ENCODE data around the gene SLC6A5.

SLC6A5 gene

GRCh38 chr11:20638074-20638473, 38.7 kb downstream of the SLC6A5 start:
- Histone ChIP-seq H3K14ac (ENCODE audit: low read length) (no peak overlapping the region), H2BK120ac (ENCODE audit: low read depth, low read length) (no peak overlapping the region), H3K18ac (ENCODE audit: low read length) (no peak overlapping the region), H3K4me1 (ENCODE audit: control insufficient read depth in 2 of 2, insufficient read depth in 1 of 2, low read depth in 1 of 2, low read length in 2 of 2) (no peaks in the 10 kb centered on the region), H4K8ac (ENCODE audit: low read depth, low read length) (no peak overlapping the region), H3K9me3 (replicated peaks in 1 of 2; ENCODE audit: control insufficient read depth in 2 of 2, insufficient read depth in 1 of 2, low read depth in 1 of 2, low read length in 2 of 2) (no peaks in the 10 kb centered on the region), H3K27me3 (ENCODE audit: control insufficient read depth in 3 of 3, insufficient read depth in 3 of 3, low read depth in 1 of 3, low read length in 3 of 3) (peaks cover 0 to 6% (median 0%) of the 10 kb centered on the region in 3 experiments), H4K91ac (ENCODE audit: low read depth, low read length, poor library complexity) (no peak overlapping the region), H3K4ac (ENCODE audit: low read length) (no peak overlapping the region), H3K4me3 (ENCODE audit: low read length in 2 of 2) (no peak overlapping the region), H3K9ac (ENCODE audit: low read depth, low read length, poor library complexity) (no peak overlapping the region), H2AFZ (ENCODE audit: low read length) (no peak overlapping the region), H2AK5ac (ENCODE audit: low read depth, low read length) (no peak overlapping the region), H2BK5ac (ENCODE audit: low read length) (no peak overlapping the region), H3K36me3 (replicated peaks in 1 of 2; ENCODE audit: control insufficient read depth in 2 of 2, insufficient read depth in 2 of 2, low read length in 2 of 2) (no peaks in the 10 kb centered on the region), H3K4me2 (ENCODE audit: insufficient read depth, low read length, poor library complexity, severe bottlenecking) (no peak overlapping the region), H3K27ac (replicated peaks; ENCODE audit: low read length) (no peak overlapping the region), H3K79me1 (ENCODE audit: low read depth, low read length) (no peaks in the 10 kb centered on the region), H2BK12ac (ENCODE audit: low read length) (no peak overlapping the region), H3K23ac (ENCODE audit: low read depth, low read length, poor library complexity) (no peak overlapping the region), H2BK15ac (ENCODE audit: low read length) (no peak overlapping the region)
- no peak for DNase-seq (ENCODE audit: low spot score)
- no CpG with 5 or more reads among the region's 7 CpGs for WGBS, 2 donors (ENCODE audit: extremely low coverage in 2 of 2, insufficient read length in 2 of 2, insufficient replicate concordance in 1 of 2)

- WGBS, 2 donors (ENCODE audit: extremely low coverage in 2 of 2, insufficient read length in 2 of 2, insufficient replicate concordance in 1 of 2): no CpG with 5 or more reads among the region's 3 CpGs
- H3K4me3 ChIP-seq (ENCODE audit: low read length in 2 of 2): no peak overlapping the region
- no peak overlapping the region for H2AFZ ChIP-seq (ENCODE audit: low read length)
Measured at GRCh38 chr11:20639688-20640087, 40.3 kb downstream of the SLC6A5 start.

GRCh38 chr11:20640401-20640800, 41.0 kb downstream of the SLC6A5 start:
- no peak overlapping the region for H3K9ac ChIP-seq (ENCODE audit: low read depth, low read length, poor library complexity)
- H3K4me3 ChIP-seq (ENCODE audit: low read length in 2 of 2): no peak overlapping the region
- H2BK120ac ChIP-seq (ENCODE audit: low read depth, low read length): no peak overlapping the region
- H3K23ac ChIP-seq (ENCODE audit: low read depth, low read length, poor library complexity): no peak overlapping the region
- no peaks in the 10 kb centered on the region for H3K79me1 ChIP-seq (ENCODE audit: low read depth, low read length)
- H2AFZ ChIP-seq (ENCODE audit: low read length): no peak overlapping the region
- H2AK5ac ChIP-seq (ENCODE audit: low read depth, low read length): no peak overlapping the region
- no peak for DNase-seq (ENCODE audit: low spot score)
- no peak overlapping the region for H2BK5ac ChIP-seq (ENCODE audit: low read length)
- no peak overlapping the region for H2BK15ac ChIP-seq (ENCODE audit: low read length)
- no peaks in the 10 kb centered on the region for H3K9me3 ChIP-seq (replicated peaks in 1 of 2; ENCODE audit: control insufficient read depth in 2 of 2, insufficient read depth in 1 of 2, low read depth in 1 of 2, low read length in 2 of 2)
- no peak overlapping the region for H3K4me2 ChIP-seq (ENCODE audit: insufficient read depth, low read length, poor library complexity, severe bottlenecking)
- no peak overlapping the region for H3K18ac ChIP-seq (ENCODE audit: low read length)
- no peak overlapping the region for H2BK12ac ChIP-seq (ENCODE audit: low read length)
- WGBS, 2 donors (ENCODE audit: extremely low coverage in 2 of 2, insufficient read length in 2 of 2, insufficient replicate concordance in 1 of 2): no CpG with 5 or more reads among the region's 2 CpGs
- H3K27ac ChIP-seq (replicated peaks; ENCODE audit: low read length): no peak overlapping the region
- no peak overlapping the region for H4K91ac ChIP-seq (ENCODE audit: low read depth, low read length, poor library complexity)
- H3K4me1 ChIP-seq (ENCODE audit: control insufficient read depth in 2 of 2, insufficient read depth in 1 of 2, low read depth in 1 of 2, low read length in 2 of 2): no peaks in the 10 kb centered on the region
- H4K8ac ChIP-seq (ENCODE audit: low read depth, low read length): no peak overlapping the region
- peaks cover 0 to 6% (median 0%) of the 10 kb centered on the region in 3 experiments for H3K27me3 ChIP-seq (ENCODE audit: control insufficient read depth in 3 of 3, insufficient read depth in 3 of 3, low read depth in 1 of 3, low read length in 3 of 3)
- H3K4ac ChIP-seq (ENCODE audit: low read length): no peak overlapping the region
- H3K36me3 ChIP-seq (replicated peaks in 1 of 2; ENCODE audit: control insufficient read depth in 2 of 2, insufficient read depth in 2 of 2, low read length in 2 of 2): no peaks in the 10 kb centered on the region
- no peak overlapping the region for H3K14ac ChIP-seq (ENCODE audit: low read length)

More at GRCh38 chr11:20639688-20640087, 40.3 kb downstream of the SLC6A5 start:
- Histone ChIP-seq H3K23ac (ENCODE audit: low read depth, low read length, poor library complexity) (no peak overlapping the region), H3K79me1 (ENCODE audit: low read depth, low read length) (no peaks in the 10 kb centered on the region), H3K18ac (ENCODE audit: low read length) (no peak overlapping the region), H3K4ac (ENCODE audit: low read length) (no peak overlapping the region), H3K14ac (ENCODE audit: low read length) (no peak overlapping the region), H3K4me2 (ENCODE audit: insufficient read depth, low read length, poor library complexity, severe bottlenecking) (no peak overlapping the region), H2BK15ac (ENCODE audit: low read length) (no peak overlapping the region), H2BK120ac (ENCODE audit: low read depth, low read length) (no peak overlapping the region), H3K9ac (ENCODE audit: low read depth, low read length, poor library complexity) (no peak overlapping the region), H3K9me3 (replicated peaks in 1 of 2; ENCODE audit: control insufficient read depth in 2 of 2, insufficient read depth in 1 of 2, low read depth in 1 of 2, low read length in 2 of 2) (no peaks in the 10 kb centered on the region), H3K36me3 (replicated peaks in 1 of 2; ENCODE audit: control insufficient read depth in 2 of 2, insufficient read depth in 2 of 2, low read length in 2 of 2) (no peaks in the 10 kb centered on the region), H3K4me1 (ENCODE audit: control insufficient read depth in 2 of 2, insufficient read depth in 1 of 2, low read depth in 1 of 2, low read length in 2 of 2) (no peaks in the 10 kb centered on the region), H4K91ac (ENCODE audit: low read depth, low read length, poor library complexity) (no peak overlapping the region), H2BK5ac (ENCODE audit: low read length) (no peak overlapping the region), H2BK12ac (ENCODE audit: low read length) (no peak overlapping the region), H3K27ac (replicated peaks; ENCODE audit: low read length) (no peak overlapping the region), H3K27me3 (ENCODE audit: control insufficient read depth in 3 of 3, insufficient read depth in 3 of 3, low read depth in 1 of 3, low read length in 3 of 3) (peaks cover 0 to 6% (median 0%) of the 10 kb centered on the region in 3 experiments), H4K8ac (ENCODE audit: low read depth, low read length) (no peak overlapping the region), H2AK5ac (ENCODE audit: low read depth, low read length) (no peak overlapping the region)
- no peak for DNase-seq (ENCODE audit: low spot score)

GRCh38 chr11:20644360-20644759, 45.0 kb downstream of the SLC6A5 start:
- H3K36me3 ChIP-seq (replicated peaks in 1 of 2; ENCODE audit: control insufficient read depth in 2 of 2, insufficient read depth in 2 of 2, low read length in 2 of 2): no peaks in the 10 kb centered on the region
- no peak overlapping the region for H2BK5ac ChIP-seq (ENCODE audit: low read length)
- H4K91ac ChIP-seq (ENCODE audit: low read depth, low read length, poor library complexity): no peak overlapping the region
- H3K23ac ChIP-seq (ENCODE audit: low read depth, low read length, poor library complexity): no peak overlapping the region
- no peak overlapping the region for H2AFZ ChIP-seq (ENCODE audit: low read length)
- no peak for DNase-seq (ENCODE audit: low spot score)
- no peak overlapping the region for H3K18ac ChIP-seq (ENCODE audit: low read length)
- H3K14ac ChIP-seq (ENCODE audit: low read length): no peak overlapping the region
- no peak overlapping the region for H2BK15ac ChIP-seq (ENCODE audit: low read length)
- no peak overlapping the region for H3K4me2 ChIP-seq (ENCODE audit: insufficient read depth, low read length, poor library complexity, severe bottlenecking)
- no peak overlapping the region for H3K4me3 ChIP-seq (ENCODE audit: low read length in 2 of 2)
- H3K4me1 ChIP-seq (ENCODE audit: control insufficient read depth in 2 of 2, insufficient read depth in 1 of 2, low read depth in 1 of 2, low read length in 2 of 2): no peaks in the 10 kb centered on the region
- H4K8ac ChIP-seq (ENCODE audit: low read depth, low read length): no peak overlapping the region
- no peaks in the 10 kb centered on the region for H3K79me1 ChIP-seq (ENCODE audit: low read depth, low read length)
- H3K9me3 ChIP-seq (replicated peaks in 1 of 2; ENCODE audit: control insufficient read depth in 2 of 2, insufficient read depth in 1 of 2, low read depth in 1 of 2, low read length in 2 of 2): no peaks in the 10 kb centered on the region
- no CpG with 5 or more reads among the region's 4 CpGs for WGBS, 2 donors (ENCODE audit: extremely low coverage in 2 of 2, insufficient read length in 2 of 2, insufficient replicate concordance in 1 of 2)
- no peak overlapping the region for H2BK120ac ChIP-seq (ENCODE audit: low read depth, low read length)
- H3K9ac ChIP-seq (ENCODE audit: low read depth, low read length, poor library complexity): no peak overlapping the region
- no peak overlapping the region for H2BK12ac ChIP-seq (ENCODE audit: low read length)
- H3K27me3 ChIP-seq (ENCODE audit: control insufficient read depth in 3 of 3, insufficient read depth in 3 of 3, low read depth in 1 of 3, low read length in 3 of 3): no peaks in the 10 kb centered on the region
- no peak overlapping the region for H3K27ac ChIP-seq (replicated peaks; ENCODE audit: low read length)
- no peak overlapping the region for H3K4ac ChIP-seq (ENCODE audit: low read length)
- H2AK5ac ChIP-seq (ENCODE audit: low read depth, low read length): no peak overlapping the region

Data from neuronal stem cell (in vitro differentiated cells).